B cell (primary cell): ENCODE data around the gene CYYR1.

Source experiments
- EZH2 ChIP-seq: IDR thresholded peaks from 2 replicates; pipeline ENCODE4 v1.6.1; 2012; ENCODE audit warnings: borderline replicate concordance, low read depth, mild to moderate bottlenecking, moderate library complexity, low read length; ENCODE audit not compliant: insufficient read depth, poor library complexity, severe bottlenecking
- TF ChIP-seq, protein P1 (sequence below): fragments of 200-600 bp; IDR thresholded peaks from one replicate; pipeline ENCODE4 v1.8.0; 2022; ENCODE audit warnings: antibody characterized with exemption, mild to moderate bottlenecking

DNA sequence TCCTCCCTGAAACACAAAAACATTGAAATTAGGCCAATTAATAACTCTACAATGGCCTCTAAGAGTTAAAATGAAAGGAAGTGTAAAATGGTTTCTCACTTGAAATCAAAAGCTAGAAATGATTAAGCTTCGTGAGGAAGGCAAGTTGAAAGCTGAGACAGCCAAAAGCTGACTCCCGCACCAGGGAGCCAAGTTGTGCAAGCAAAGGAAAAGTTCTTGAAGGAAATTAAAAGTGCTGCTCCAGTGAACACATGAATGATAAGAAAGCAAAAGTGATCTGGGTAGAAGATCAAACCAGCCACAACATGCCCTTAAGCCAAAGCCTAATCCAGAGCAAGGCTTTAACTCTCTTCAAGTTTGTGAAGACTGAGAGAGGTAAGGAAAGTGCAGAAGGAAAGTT lies 22.8 kb downstream of the CYYR1 start:
- TF ChIP-seq, protein P1, sequence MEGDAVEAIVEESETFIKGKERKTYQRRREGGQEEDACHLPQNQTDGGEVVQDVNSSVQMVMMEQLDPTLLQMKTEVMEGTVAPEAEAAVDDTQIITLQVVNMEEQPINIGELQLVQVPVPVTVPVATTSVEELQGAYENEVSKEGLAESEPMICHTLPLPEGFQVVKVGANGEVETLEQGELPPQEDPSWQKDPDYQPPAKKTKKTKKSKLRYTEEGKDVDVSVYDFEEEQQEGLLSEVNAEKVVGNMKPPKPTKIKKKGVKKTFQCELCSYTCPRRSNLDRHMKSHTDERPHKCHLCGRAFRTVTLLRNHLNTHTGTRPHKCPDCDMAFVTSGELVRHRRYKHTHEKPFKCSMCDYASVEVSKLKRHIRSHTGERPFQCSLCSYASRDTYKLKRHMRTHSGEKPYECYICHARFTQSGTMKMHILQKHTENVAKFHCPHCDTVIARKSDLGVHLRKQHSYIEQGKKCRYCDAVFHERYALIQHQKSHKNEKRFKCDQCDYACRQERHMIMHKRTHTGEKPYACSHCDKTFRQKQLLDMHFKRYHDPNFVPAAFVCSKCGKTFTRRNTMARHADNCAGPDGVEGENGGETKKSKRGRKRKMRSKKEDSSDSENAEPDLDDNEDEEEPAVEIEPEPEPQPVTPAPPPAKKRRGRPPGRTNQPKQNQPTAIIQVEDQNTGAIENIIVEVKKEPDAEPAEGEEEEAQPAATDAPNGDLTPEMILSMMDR, result no peak
- TF ChIP-seq EZH2, result no peak
